ENCODE results near the gene TJP3.
A peak's percentile ranks its signal among the peaks of the same experiment; 100 is the strongest.
"Not testable (repeated sequence)": the region's sequence is repeated elsewhere in the genome, so short reads cannot be mapped to it uniquely, and the experiment has no call there.

Gene TJP3

GRCh38 chr19:3708207-3708931 is at the start of gene TJP3:
Gene TJP3 (plus strand): TSS chr19:3708384. CDS start chr19:3728433, 20,049 bp downstream.
- DNase-seq: no peak

- no peak for DNase-seq
These were observed 49.1 kb upstream of the TJP3 start for GRCh38 chr19:3658870-3659745.

GRCh38 chr19:3659746-3660112 is 48.5 kb upstream of the TJP3 start:
- no peak for DNase-seq

GRCh38 chr19:3660493-3661219 is 47.5 kb upstream of the TJP3 start:
- no peak for DNase-seq

GRCh38 chr19:3661284-3662238 is 46.6 kb upstream of the TJP3 start:
- no peak for DNase-seq

- no peak for DNase-seq
These were observed 44.3 kb upstream of the TJP3 start for GRCh38 chr19:3663838-3664237.

- no peak for DNase-seq
These were observed 43.1 kb upstream of the TJP3 start for GRCh38 chr19:3664879-3665642.

GRCh38 chr19:3665681-3666544 is 42.3 kb upstream of the TJP3 start:
- DNase-seq: peak; percentile 78

GRCh38 chr19:3666545-3666856 is 41.7 kb upstream of the TJP3 start:
- DNase-seq: not testable (repeated sequence)

- DNase-seq: no peak
These were observed 41.0 kb upstream of the TJP3 start for GRCh38 chr19:3667037-3667638.

- DNase-seq: no peak
These were observed 40.4 kb upstream of the TJP3 start for GRCh38 chr19:3667766-3668165.

- DNase-seq: no peak
These were observed 39.7 kb upstream of the TJP3 start for GRCh38 chr19:3668331-3669081.

- DNase-seq: no peak
These were observed 38.9 kb upstream of the TJP3 start for GRCh38 chr19:3669082-3669946.

- no peak for DNase-seq
These were observed 38.0 kb upstream of the TJP3 start for GRCh38 chr19:3669947-3670795.

- DNase-seq: peak; percentile 41
These were observed 37.1 kb upstream of the TJP3 start for GRCh38 chr19:3670796-3671679.
